ENCODE measurements around the gene GRM1.

The GRM1 gene

GRCh38 chr6:146097586-146097985 lies 68.7 kb downstream of the GRM1 start:
- DNase-seq (ENCODE audit: low read depth): no peak

- DNase-seq (ENCODE audit: low read depth): no peak
Observed at GRCh38 chr6:146100776-146101175, 71.9 kb downstream of the GRM1 start.

- DNase-seq (ENCODE audit: low read depth): no peak
Observed at GRCh38 chr6:146103416-146104072, 74.7 kb downstream of the GRM1 start.

- no peak for DNase-seq (ENCODE audit: low read depth)
Observed at GRCh38 chr6:146106532-146106931, 77.7 kb downstream of the GRM1 start.

- DNase-seq (ENCODE audit: low read depth): no peak
Observed at GRCh38 chr6:146110990-146111389, 82.1 kb downstream of the GRM1 start.

GRCh38 chr6:146111881-146112450 lies 83.1 kb downstream of the GRM1 start:
- DNase-seq (ENCODE audit: low read depth): no peak

- DNase-seq (ENCODE audit: low read depth): no peak
Observed at GRCh38 chr6:146113084-146113623, 84.3 kb downstream of the GRM1 start.

- DNase-seq (ENCODE audit: low read depth): no peak
Observed at GRCh38 chr6:146123616-146124015, 94.8 kb downstream of the GRM1 start.

- no peak for DNase-seq (ENCODE audit: low read depth)
Observed at GRCh38 chr6:146127447-146128215, 98.8 kb downstream of the GRM1 start.

- DNase-seq (ENCODE audit: low read depth): no peak
Observed at GRCh38 chr6:146133866-146134265, 105.0 kb downstream of the GRM1 start.

GRCh38 chr6:146135167-146135566 lies 106.3 kb downstream of the GRM1 start:
- no peak for DNase-seq (ENCODE audit: low read depth)

- no peak for DNase-seq (ENCODE audit: low read depth)
Observed at GRCh38 chr6:146146836-146147235, 118.0 kb downstream of the GRM1 start.

GRCh38 chr6:146149770-146150169 lies 120.9 kb downstream of the GRM1 start:
- no peak for DNase-seq (ENCODE audit: low read depth)

GRCh38 chr6:146153040-146153758 lies 124.3 kb downstream of the GRM1 start:
- DNase-seq (ENCODE audit: low read depth): no peak

GRCh38 chr6:146154197-146154596 lies 125.3 kb downstream of the GRM1 start:
- DNase-seq (ENCODE audit: low read depth): no peak

- no peak for DNase-seq (ENCODE audit: low read depth)
Observed at GRCh38 chr6:146161664-146162063, 132.8 kb downstream of the GRM1 start.

- no peak for DNase-seq (ENCODE audit: low read depth)
Observed at GRCh38 chr6:146169872-146170271, 141.0 kb downstream of the GRM1 start.

GRCh38 chr6:146177785-146178184 lies 148.9 kb downstream of the GRM1 start:
- no peak for DNase-seq (ENCODE audit: low read depth)

GRCh38 chr6:146183831-146184230 lies 155.0 kb downstream of the GRM1 start:
- no peak for DNase-seq (ENCODE audit: low read depth)

GRCh38 chr6:146184701-146185100 lies 155.8 kb downstream of the GRM1 start:
- DNase-seq (ENCODE audit: low read depth): no peak

GRCh38 chr6:146189131-146189530 lies 160.3 kb downstream of the GRM1 start:
- DNase-seq (ENCODE audit: low read depth): no peak

GRCh38 chr6:146190581-146190980 lies 161.7 kb downstream of the GRM1 start:
- no peak for DNase-seq (ENCODE audit: low read depth)

All from activated T-helper 1 cell treated with Interleukin-2 at 50 U/mL for 16 hours (primary cell).